Thyroid gland (tissue), 4 donors: ENCODE results near the gene ZDHHC3. TPM values are rescaled to one million over a fixed set of nuclear protein-coding genes. Genes with fewer than 3 reads are reported as not detected.

Source experiments
- DNase-seq, 2 donors: peaks; one replicate each; pipeline ENCODE4 v3.0.0-alpha.2; 2019
- H3K27ac ChIP-seq, 3 donors: fragments of 200-600 bp; sonication (generic); 1 replicate in 2 of 3; 2 replicates in 1 of 3; pipeline ENCODE4 v1.5.1; 2016 to 2019; ENCODE audit warnings: mild to moderate bottlenecking in 1 of 3, moderate library complexity in 1 of 3
- H3K27me3 ChIP-seq: fragments of 200-600 bp; sonication (generic); one replicate; pipeline ENCODE4 v1.5.1; 2019
- H3K36me3 ChIP-seq, 2 donors: fragments of 200-600 bp; sonication (generic); one replicate each; pipeline ENCODE4 v1.5.1; 2016 to 2019
- H3K4me1 ChIP-seq, 2 donors: fragments of 200-600 bp; sonication (generic); one replicate each; pipeline ENCODE4 v1.5.1; 2017 to 2019
- H3K4me3 ChIP-seq, 3 donors: fragments of 200-600 bp; sonication (generic); replicated peaks in 1 of 3; 1 replicate in 2 of 3; 2 replicates in 1 of 3; pipeline ENCODE4 v1.5.1; 2016; ENCODE audit warnings: mild to moderate bottlenecking in 1 of 3
- H3K9me3 ChIP-seq: fragments of 200-600 bp; sonication (generic); one replicate; pipeline ENCODE4 v1.5.1; 2017
- POLR2A ChIP-seq, 2 donors: fragments of 450-650 bp; IDR thresholded peaks; one replicate each; pipeline ENCODE4 v1.6.1; 2017; ENCODE audit warnings: antibody characterized with exemption in 2 of 2, mild to moderate bottlenecking in 2 of 2, moderate library complexity in 1 of 2
- WGBS, 2 donors: methylation state at CpG; one replicate each; pipeline ENCODE4 v1.1.5; 2017; 5-methylcytosine and 5-hydroxymethylcytosine counted together
- intact Hi-C: fragments of 100-400 bp; cut with DNase I; formaldehyde crosslinking; loops from one replicate; pipeline ENCODE4 v1.15.1; 2023
- total RNA-seq, 4 donors: library from RNA; depleted of rRNA; stranded (reverse); fragments of >200 nt; gene quantifications; one replicate each; pipeline ENCODE4 v1.2.3, GENCODE V29; 2016
- TF ChIP-seq, protein P1 (sequence below), 6 experiments: fragments of 200-600 bp in 3 of 6; fragments of 450-650 bp in 3 of 6; sonication (generic) in 3 of 6; IDR thresholded peaks; one replicate each; pipeline ENCODE4 v1.5.1; 2016 to 2019; ENCODE audit warnings: antibody characterized with exemption in 6 of 6, mild to moderate bottlenecking in 2 of 6, inconsistent platforms in 1 of 6, moderate library complexity in 1 of 6

ZDHHC3 gene, protein sequence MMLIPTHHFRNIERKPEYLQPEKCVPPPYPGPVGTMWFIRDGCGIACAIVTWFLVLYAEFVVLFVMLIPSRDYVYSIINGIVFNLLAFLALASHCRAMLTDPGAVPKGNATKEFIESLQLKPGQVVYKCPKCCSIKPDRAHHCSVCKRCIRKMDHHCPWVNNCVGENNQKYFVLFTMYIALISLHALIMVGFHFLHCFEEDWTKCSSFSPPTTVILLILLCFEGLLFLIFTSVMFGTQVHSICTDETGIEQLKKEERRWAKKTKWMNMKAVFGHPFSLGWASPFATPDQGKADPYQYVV
- total RNA-seq: 10 to 100 TPM; 46.0 to 94.3 (median 76.0) TPM

- H3K27ac ChIP-seq: peak within 1 kb of the TSS; percentile 63 to 93 (median 85)
- H3K4me3 ChIP-seq: peak within 1 kb of the TSS; percentile 52 to 99 (median 96)
- no peaks in the 10 kb centered on the region for H3K36me3 ChIP-seq
- peaks cover 19 to 48% of the 10 kb centered on the region in 2 donors for H3K4me1 ChIP-seq
- peak in 1 of 2 donors; percentile 77 for TF ChIP-seq POLR2A (IDR thresholded peaks at IDR 0.05)
- TF ChIP-seq, protein P1, sequence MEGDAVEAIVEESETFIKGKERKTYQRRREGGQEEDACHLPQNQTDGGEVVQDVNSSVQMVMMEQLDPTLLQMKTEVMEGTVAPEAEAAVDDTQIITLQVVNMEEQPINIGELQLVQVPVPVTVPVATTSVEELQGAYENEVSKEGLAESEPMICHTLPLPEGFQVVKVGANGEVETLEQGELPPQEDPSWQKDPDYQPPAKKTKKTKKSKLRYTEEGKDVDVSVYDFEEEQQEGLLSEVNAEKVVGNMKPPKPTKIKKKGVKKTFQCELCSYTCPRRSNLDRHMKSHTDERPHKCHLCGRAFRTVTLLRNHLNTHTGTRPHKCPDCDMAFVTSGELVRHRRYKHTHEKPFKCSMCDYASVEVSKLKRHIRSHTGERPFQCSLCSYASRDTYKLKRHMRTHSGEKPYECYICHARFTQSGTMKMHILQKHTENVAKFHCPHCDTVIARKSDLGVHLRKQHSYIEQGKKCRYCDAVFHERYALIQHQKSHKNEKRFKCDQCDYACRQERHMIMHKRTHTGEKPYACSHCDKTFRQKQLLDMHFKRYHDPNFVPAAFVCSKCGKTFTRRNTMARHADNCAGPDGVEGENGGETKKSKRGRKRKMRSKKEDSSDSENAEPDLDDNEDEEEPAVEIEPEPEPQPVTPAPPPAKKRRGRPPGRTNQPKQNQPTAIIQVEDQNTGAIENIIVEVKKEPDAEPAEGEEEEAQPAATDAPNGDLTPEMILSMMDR (IDR thresholded peaks at IDR 0.05): no peak
- H3K9me3 ChIP-seq: no peaks in the 10 kb centered on the region
- no peaks in the 10 kb centered on the region for H3K27me3 ChIP-seq
- 0 to 1% methylated on average over 13 to 58 of the region's 82 CpGs for WGBS, 2 donors
- intact Hi-C loops: no loop called here
- DNase-seq: peak; percentile 82 to 84
Observed at GRCh38 chr3:44976002-44976815, at the start of gene ZDHHC3, which contains the start of gene EXOSC7. Gene ZDHHC3 (minus strand): TSS chr3:44976174. CDS start chr3:44959436, 16,738 bp downstream. Gene EXOSC7 (plus strand): TSS chr3:44976244. CDS start chr3:44976278, 34 bp downstream.

GRCh38 chr3:45024542-45025255 is 48.7 kb upstream of the ZDHHC3 start:
- WGBS, 2 donors: 46 to 49% methylated on average over 6 of the region's 6 CpGs
- intact Hi-C loops: no loop called here
- no peak for DNase-seq
- no peak overlapping the region for H3K4me3 ChIP-seq
- H3K27ac ChIP-seq: peak overlapping the region in 2 of 3 donors; percentile 5 to 42
- no peaks in the 10 kb centered on the region for H3K27me3 ChIP-seq
- H3K9me3 ChIP-seq: no peaks in the 10 kb centered on the region
- no peaks in the 10 kb centered on the region for H3K36me3 ChIP-seq
- H3K4me1 ChIP-seq: peaks cover 6 to 34% of the 10 kb centered on the region in 2 donors
- TF ChIP-seq POLR2A (IDR thresholded peaks at IDR 0.05): no peak
- TF ChIP-seq, protein P1 (IDR thresholded peaks at IDR 0.05): no peak

DNA sequence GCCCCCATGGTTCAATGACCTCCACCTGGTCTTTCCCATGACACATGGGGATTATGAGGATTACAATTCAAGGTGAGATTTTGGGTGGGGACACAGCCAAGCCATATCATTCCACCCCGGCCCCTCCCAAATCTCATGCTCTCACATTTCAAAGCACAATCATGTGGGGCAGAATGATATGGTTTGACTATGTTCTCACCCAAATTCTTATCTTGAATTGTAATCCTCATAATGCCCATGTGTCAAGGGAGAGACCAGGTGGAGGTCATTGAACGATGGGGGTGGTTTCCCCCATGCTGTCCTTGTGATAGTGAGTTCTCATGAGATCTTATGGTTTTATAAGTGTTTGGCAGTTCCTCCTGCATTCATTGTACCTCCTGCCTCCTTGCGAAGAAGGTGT is 47.7 kb upstream of the ZDHHC3 start:
- H3K36me3 ChIP-seq: no peaks in the 10 kb centered on the region
- TF ChIP-seq, protein P1 (IDR thresholded peaks at IDR 0.05): no peak
- no peak for TF ChIP-seq POLR2A (IDR thresholded peaks at IDR 0.05)

GRCh38 chr3:45021524-45022297 is 45.7 kb upstream of the ZDHHC3 start:
- TF ChIP-seq POLR2A (IDR thresholded peaks at IDR 0.05): no peak
- TF ChIP-seq, protein P1 (IDR thresholded peaks at IDR 0.05): no peak
- Histone ChIP-seq H3K9me3 (no peaks in the 10 kb centered on the region), H3K4me3 (no peak overlapping the region), H3K27me3 (no peaks in the 10 kb centered on the region), H3K36me3 (no peaks in the 10 kb centered on the region), H3K27ac (no peak overlapping the region), H3K4me1 (peaks cover 6 to 34% of the 10 kb centered on the region in 2 donors)
- intact Hi-C loops: no loop called here
- 59 to 62% methylated on average over 12 of the region's 12 CpGs for WGBS, 2 donors
- no peak for DNase-seq

More for the DNA sequence above, 47.7 kb upstream of the ZDHHC3 start:
- Histone ChIP-seq H3K4me3 (no peak overlapping the region), H3K4me1 (peaks cover 6 to 34% of the 10 kb centered on the region in 2 donors), H3K27me3 (no peaks in the 10 kb centered on the region), H3K9me3 (no peaks in the 10 kb centered on the region), H3K27ac (no peak overlapping the region)
- DNase-seq: no peak
- WGBS, 2 donors: 61% methylated on average over 3 of the region's 3 CpGs
- intact Hi-C loops: no loop called here
